Activated naive CD8-positive, alpha-beta T cell treated with anti-CD3 and anti-CD28 coated beads, Interleukin-2, amount 50 U/mL, for 24 hours (primary cell): ENCODE data around the gene RHOBTB1.

Source experiments
- ATAC-seq: fragments of 150-1000 bp; cut with Tn5 transposase; one replicate; pipeline ENCODE4 v1.10.0; 2021
- DNase-seq: peaks from one replicate; pipeline ENCODE4 v3.0.0; 2021
- H3K27ac Mint-ChIP-seq: one replicate; pipeline ENCODE4 v1.8.0; 2021; ENCODE audit warnings: mild to moderate bottlenecking, mixed read lengths
- H3K27me3 Mint-ChIP-seq: one replicate; pipeline ENCODE4 v1.8.0; 2021; ENCODE audit warnings: mixed read lengths
- H3K36me3 Mint-ChIP-seq: one replicate; pipeline ENCODE4 v1.8.0; 2021; ENCODE audit warnings: low read depth, mixed read lengths
- H3K4me1 Mint-ChIP-seq: one replicate; pipeline ENCODE4 v1.8.0; 2021; ENCODE audit warnings: mixed read lengths
- H3K4me3 Mint-ChIP-seq: one replicate; pipeline ENCODE4 v1.8.0; 2021; ENCODE audit warnings: mild to moderate bottlenecking, moderate library complexity, mixed read lengths
- H3K9me3 Mint-ChIP-seq: one replicate; pipeline ENCODE4 v1.8.0; 2021; ENCODE audit warnings: mixed read lengths

RHOBTB1 gene

DNA sequence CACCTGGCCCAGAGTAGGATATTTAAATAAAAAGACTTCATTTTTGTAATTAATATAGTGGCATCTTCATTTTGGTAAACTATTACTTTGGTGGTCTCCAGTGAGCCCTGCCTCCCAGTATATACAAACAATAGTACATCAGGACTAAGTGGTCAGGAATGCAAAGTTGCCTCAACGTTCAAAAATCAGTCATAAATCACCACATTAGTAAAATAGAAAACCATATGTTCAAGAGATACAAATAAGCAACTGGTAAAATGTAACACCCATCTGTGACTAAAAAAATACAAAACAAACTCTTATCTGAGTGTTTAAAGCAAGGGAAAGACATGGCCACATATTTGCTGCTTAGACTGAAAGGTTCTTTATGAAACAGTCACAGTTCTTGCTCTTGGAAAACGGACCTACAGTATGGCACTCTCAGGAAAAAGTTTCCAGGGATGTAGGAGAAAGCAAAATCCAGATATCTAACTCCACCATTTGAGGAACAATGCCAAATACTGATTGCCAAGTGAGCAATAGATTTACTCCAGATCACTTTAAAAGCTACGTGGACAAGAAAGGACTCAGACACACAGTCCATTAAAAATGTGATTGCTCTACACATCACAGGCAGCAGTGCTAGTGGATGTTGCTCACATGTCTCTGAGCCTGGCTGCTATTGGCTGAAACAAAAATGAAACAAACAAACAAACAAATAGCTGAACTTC, 15.1 kb upstream of the RHOBTB1 start:
- ATAC-seq: no peak
- peaks cover 3% of the 10 kb centered on the region for H3K27me3 Mint-ChIP-seq
- no peaks in the 10 kb centered on the region for H3K9me3 Mint-ChIP-seq
- H3K4me1 Mint-ChIP-seq: peaks cover 17% of the 10 kb centered on the region
- no peak overlapping the region for H3K27ac Mint-ChIP-seq
- no peak overlapping the region for H3K4me3 Mint-ChIP-seq
- DNase-seq: no peak
- H3K36me3 Mint-ChIP-seq: no peaks in the 10 kb centered on the region

DNA sequence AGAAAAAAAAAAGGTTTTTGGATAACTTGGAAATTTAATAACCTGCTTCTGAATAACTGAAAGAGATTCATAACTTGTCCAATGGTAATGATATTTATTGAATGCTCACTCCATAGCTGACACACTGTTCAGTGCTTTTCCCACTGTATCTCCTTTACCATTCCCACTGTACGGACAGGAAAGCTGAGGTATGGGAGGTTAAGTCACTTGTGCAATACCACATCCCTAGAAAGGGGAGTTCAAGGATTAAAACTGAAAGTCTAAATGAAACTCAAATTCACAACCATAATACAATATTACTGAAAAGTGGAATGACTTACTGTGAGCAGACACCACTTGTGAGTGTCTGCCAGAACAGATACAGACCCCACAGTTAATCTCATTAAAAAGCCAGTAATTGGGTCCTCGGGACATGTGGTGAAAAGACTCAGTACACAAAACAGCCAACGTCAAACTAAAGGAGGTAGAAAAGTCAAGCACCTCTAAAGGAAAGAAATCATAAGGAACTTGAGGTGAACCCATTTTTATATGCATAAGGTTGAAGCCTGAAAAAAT, 13.8 kb upstream of the RHOBTB1 start:
- H3K4me1 Mint-ChIP-seq: peaks cover 7% of the 10 kb centered on the region
- no peak for ATAC-seq
- no peak for DNase-seq
- no peak overlapping the region for H3K4me3 Mint-ChIP-seq
- no peaks in the 10 kb centered on the region for H3K9me3 Mint-ChIP-seq
- H3K36me3 Mint-ChIP-seq: no peaks in the 10 kb centered on the region
- H3K27ac Mint-ChIP-seq: no peak overlapping the region
- H3K27me3 Mint-ChIP-seq: peaks cover 3% of the 10 kb centered on the region

DNA sequence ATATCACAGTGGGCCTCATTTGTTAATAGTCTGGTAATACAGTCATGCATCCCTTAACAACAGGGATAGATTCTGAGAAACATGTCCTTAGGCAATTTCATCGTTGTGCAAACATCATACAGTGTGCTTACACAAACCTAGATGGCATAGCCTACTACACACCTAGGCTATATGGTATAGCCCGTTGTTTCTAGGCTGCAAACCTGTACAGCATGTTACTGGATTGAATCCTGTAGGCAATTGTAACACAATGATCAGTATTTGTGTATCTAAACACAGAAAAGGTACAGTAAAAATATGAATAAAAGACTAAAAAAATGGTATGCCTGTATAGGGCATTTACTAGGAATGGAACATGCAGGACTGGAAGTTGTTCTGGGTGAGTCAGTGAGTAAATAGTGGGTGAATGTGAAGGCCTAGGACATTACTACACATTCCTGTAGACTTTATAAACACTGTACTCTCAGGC, 12.0 kb upstream of the RHOBTB1 start:
- no peak overlapping the region for H3K4me3 Mint-ChIP-seq
- peaks cover 5% of the 10 kb centered on the region for H3K4me1 Mint-ChIP-seq
- no peak overlapping the region for H3K27ac Mint-ChIP-seq
- H3K36me3 Mint-ChIP-seq: no peaks in the 10 kb centered on the region
- H3K27me3 Mint-ChIP-seq: peaks cover 5% of the 10 kb centered on the region
- no peaks in the 10 kb centered on the region for H3K9me3 Mint-ChIP-seq
- no peak for DNase-seq
- ATAC-seq: no peak

DNA sequence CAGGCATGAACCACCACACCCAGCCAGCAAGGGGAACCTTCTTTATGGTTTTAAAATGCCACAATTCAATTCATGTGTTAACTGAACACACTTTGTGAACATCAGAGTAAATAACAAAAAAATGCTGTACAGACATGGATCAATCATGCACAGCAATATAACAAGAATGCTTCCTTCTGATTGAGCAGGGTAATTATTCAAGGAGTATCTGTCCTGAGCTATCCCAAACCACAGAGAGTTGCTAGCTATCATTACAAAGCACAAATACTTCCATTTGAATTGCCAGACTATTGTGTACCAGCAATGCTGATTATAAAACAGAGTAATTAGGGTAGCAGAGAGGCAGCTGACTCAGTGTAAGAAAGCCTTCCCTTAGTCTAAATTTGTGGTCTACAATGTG, 11.3 kb upstream of the RHOBTB1 start:
- Mint-ChIP-seq H3K27ac (no peak overlapping the region), H3K4me1 (no peaks in the 10 kb centered on the region), H3K9me3 (no peaks in the 10 kb centered on the region), H3K27me3 (peaks cover 5% of the 10 kb centered on the region), H3K4me3 (no peak overlapping the region), H3K36me3 (no peaks in the 10 kb centered on the region)
- DNase-seq (no peak), ATAC-seq (no peak)

DNA sequence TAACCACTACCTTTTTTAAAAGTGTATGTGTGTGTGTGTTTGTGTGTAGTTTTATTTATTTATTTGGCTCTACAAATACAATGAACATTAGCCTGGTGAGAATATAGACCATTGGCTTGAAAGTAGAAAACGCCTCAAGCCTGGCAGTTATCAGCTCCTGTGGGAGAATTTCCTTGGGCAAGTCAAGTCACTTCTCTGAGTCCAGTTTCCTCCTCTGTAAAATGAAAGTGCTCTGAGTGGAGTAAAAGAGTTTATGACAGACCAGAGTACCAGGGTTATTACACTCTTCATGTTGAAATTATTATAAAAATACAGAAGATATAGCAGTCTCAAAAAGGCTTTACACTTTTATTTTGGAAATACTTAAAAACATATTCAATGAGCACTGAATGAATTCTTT, 10.1 kb upstream of the RHOBTB1 start:
- Mint-ChIP-seq H3K9me3 (no peaks in the 10 kb centered on the region), H3K4me1 (no peaks in the 10 kb centered on the region), H3K4me3 (no peak overlapping the region), H3K36me3 (no peaks in the 10 kb centered on the region), H3K27ac (no peak overlapping the region), H3K27me3 (peaks cover 7% of the 10 kb centered on the region)
- DNase-seq (no peak), ATAC-seq (no peak)

DNA sequence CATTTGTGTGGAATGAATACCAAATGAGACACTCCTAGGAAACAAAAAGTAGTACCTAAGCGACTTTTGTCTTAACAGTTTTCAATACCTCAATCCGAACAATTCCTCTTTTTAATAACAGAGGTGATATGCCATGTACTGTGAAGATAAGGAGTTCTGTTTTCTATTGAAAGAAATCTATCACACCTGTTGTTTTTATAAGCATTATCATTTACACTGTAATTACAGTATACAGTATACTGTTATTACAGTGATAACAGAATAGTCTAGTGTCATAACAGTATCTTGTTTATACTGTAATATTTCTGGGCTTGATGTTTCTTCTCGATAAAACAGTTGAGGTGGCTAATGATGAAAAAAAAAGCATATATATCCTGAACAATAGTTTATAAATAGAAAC, 9.4 kb upstream of the RHOBTB1 start:
- ATAC-seq: no peak
- Mint-ChIP-seq H3K4me3 (no peak overlapping the region), H3K27me3 (peaks cover 8% of the 10 kb centered on the region), H3K9me3 (no peaks in the 10 kb centered on the region), H3K27ac (no peak overlapping the region), H3K4me1 (no peaks in the 10 kb centered on the region), H3K36me3 (no peaks in the 10 kb centered on the region)
- DNase-seq: no peak

DNA sequence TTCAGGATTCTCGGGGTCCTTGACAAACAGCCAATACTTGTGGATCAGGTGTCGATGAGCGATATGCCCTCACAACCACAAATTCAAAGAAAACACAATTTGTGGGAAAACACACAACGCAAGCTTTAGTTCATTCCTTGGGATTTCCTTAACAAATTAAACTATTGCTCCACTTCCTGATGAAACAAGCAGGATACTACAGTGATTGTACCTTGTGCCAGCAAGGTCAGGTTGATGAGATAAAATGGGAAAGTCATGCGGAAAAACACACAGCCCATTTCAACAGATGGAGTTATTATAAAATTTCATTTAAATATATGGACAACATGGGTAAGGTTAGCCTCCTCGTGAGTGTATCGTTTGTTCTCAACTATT, 8.8 kb upstream of the RHOBTB1 start:
- no peaks in the 10 kb centered on the region for H3K4me1 Mint-ChIP-seq
- no peaks in the 10 kb centered on the region for H3K36me3 Mint-ChIP-seq
- peaks cover 8% of the 10 kb centered on the region for H3K27me3 Mint-ChIP-seq

DNA sequence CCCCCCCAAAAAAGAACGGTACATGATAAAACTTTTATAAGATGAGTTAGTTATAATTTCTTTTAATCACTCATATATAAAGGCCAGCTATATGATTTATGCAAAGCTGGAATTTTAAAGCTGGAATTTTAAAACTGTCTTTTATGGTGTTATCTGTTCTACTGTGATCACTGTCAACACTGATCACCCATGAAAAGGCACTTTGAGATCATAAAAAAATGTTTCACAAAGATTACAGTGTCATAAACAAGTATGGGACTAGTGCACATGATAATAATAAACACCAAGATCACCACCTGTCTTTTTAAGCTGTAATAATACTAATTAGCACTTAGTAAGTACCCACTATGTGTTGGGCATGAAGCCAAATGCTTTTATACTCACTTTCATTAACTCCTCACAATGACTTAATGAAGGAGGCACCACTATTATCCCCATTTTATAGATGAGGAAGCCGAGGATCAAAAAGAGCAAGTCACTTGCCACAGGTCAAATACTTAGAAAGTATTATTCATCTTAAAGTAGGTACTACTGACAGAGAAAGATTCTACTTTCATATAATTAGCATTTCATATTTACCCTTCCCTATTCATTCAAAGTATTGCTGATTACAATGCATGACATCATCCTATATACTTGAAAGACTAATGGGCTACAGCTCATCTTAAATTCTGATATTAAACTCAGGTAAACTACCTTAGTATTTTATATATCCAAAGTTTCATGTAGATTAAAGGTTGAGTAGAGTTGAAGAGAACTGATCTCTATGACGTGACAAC, 8.3 kb upstream of the RHOBTB1 start:
- no peak for ATAC-seq
- H3K27me3 Mint-ChIP-seq: peaks cover 8% of the 10 kb centered on the region
- no peaks in the 10 kb centered on the region for H3K4me1 Mint-ChIP-seq

More for the DNA sequence above, 8.8 kb upstream of the RHOBTB1 start:
- Mint-ChIP-seq H3K27ac (no peak overlapping the region), H3K9me3 (no peaks in the 10 kb centered on the region), H3K4me3 (no peak overlapping the region)
- ATAC-seq: no peak
- no peak for DNase-seq

DNA sequence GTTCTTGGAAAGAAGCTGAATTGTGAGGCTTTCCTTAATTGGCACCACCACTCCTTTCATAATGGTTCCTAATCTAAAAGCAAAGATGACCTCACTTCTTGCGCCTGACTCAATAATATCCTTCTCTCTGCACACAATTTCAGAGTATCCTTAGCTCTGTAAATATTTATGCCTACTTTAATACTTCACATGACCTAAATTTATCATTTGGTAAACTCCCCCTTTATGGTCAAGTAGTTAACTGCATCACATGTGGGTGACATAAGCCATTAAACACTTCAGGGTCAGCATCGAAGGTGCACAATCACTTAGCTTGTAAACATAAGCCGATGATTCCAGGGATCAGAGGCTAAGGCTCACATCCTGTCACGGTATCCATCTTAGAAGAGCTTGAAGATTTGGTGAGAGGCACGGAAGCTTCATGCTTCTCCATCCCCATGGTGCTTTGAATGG, 7.3 kb upstream of the RHOBTB1 start:
- Mint-ChIP-seq H3K4me1 (no peaks in the 10 kb centered on the region), H3K27ac (no peak overlapping the region), H3K27me3 (peaks cover 16% of the 10 kb centered on the region), H3K36me3 (no peaks in the 10 kb centered on the region), H3K4me3 (no peak overlapping the region), H3K9me3 (no peaks in the 10 kb centered on the region)
- ATAC-seq (no peak), DNase-seq (no peak)

More for the DNA sequence above, 8.3 kb upstream of the RHOBTB1 start:
- no peak for DNase-seq
- Mint-ChIP-seq H3K9me3 (no peaks in the 10 kb centered on the region), H3K4me3 (no peak overlapping the region), H3K27ac (no peak overlapping the region), H3K36me3 (no peaks in the 10 kb centered on the region)

DNA sequence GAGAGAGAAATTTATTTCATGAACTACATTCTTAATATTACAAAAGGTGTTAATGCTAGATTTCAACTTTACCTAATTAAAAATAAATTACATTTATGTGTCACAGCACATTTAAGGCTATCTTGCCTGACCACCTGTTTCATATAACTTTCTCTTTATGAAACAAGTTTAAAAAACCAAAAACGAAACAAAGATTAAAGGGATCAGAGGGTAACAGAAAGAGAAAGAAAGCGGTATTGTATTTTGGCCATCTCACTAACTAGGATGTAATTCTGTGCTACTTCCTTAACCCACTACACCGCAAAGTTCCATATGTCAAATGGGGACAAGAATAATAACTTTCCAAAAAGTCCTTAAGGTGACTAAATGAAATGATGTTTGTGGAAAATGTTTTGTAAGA, 6.3 kb upstream of the RHOBTB1 start:
- Mint-ChIP-seq H3K27me3 (peaks cover 23% of the 10 kb centered on the region), H3K4me1 (no peaks in the 10 kb centered on the region), H3K9me3 (no peaks in the 10 kb centered on the region), H3K27ac (no peak overlapping the region), H3K4me3 (no peak overlapping the region), H3K36me3 (no peaks in the 10 kb centered on the region)
- no peak for DNase-seq
- no peak for ATAC-seq

DNA sequence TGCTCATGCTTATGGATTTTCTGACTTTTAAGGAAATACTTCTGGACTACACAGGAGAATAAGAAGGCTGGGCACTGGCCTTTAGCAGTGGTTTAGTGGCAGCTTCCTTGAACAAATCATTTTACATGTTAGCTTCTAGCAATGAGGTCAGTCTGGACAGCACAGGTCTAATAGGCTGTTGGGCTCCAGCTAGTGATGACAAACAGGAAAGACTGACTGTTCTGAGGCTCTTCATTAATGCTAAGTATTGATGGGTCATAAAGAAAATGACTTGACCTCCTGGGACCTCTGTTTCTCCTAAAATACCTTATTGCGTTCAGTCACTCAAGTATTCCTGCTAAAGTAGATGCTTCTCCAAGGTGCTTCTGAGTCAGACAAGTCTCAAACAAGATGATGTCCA, 4.9 kb upstream of the RHOBTB1 start:
- no peak for ATAC-seq
- Mint-ChIP-seq H3K4me3 (no peak overlapping the region), H3K36me3 (no peaks in the 10 kb centered on the region), H3K9me3 (no peaks in the 10 kb centered on the region), H3K27me3 (peaks cover 31% of the 10 kb centered on the region), H3K4me1 (peaks cover 6% of the 10 kb centered on the region), H3K27ac (no peak overlapping the region)
- DNase-seq: no peak

DNA sequence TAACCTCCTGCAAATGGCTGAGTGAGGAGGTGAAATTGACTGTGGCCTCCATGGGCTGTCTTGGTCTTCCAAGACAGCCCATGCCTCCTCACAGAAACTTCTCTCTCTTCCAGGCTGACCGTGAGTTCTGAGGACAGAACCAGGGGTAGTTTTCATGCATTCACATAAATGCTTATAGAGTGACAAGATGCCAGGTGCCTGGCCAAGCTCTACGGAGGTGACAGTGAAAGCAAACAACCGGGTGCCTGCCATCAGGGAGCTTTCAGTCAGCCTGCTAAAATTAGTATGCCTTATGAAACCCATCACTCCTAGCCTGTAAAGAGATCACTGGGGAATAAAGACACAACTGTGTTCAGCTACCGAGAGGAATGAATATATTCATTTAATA, 919 bp upstream of the RHOBTB1 start:
- Mint-ChIP-seq H3K27ac (no peak overlapping the region), H3K27me3 (peaks cover 42% of the 10 kb centered on the region), H3K4me1 (peaks cover 6% of the 10 kb centered on the region), H3K9me3 (no peaks in the 10 kb centered on the region), H3K4me3 (peak overlapping the region; percentile 43), H3K36me3 (no peaks in the 10 kb centered on the region)
- DNase-seq (no peak), ATAC-seq (no peak)

DNA sequence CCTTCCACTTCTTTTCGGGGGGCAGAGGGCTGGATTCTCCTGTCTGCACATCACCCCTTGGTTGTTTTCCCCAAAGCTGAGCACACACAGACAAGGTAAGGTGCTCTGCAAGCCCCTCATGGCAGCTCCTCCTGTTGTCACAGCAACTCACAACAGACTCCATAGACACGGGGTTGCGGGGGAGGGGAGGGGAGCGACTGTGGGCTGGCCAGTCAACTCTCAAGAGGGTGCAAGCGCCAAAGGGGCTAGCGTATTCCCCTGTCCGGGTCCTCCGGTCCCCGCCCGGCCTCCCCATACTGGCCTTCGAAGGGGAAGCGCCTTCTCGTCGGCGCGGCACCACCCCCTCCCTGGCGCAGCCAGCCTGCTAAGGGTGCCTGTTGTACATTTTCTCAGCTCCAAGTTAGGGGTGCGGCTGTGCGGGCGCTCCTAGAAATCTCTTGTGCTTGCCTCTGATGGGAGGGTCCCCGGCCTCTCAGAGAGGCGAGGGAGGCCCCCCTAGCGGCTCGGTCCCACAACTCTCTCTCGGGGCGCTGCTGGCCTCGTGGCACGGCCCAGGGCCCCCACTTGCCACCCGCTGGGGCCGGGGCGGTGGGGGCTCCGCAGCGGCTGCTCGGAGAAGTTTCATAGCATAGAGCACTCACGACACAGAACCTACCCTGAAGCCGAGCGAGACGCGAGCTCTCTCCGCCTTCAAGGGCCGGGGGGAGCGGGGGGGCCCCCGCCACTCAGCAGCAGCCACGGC, 498 bp downstream of the RHOBTB1 start:
- no peaks in the 10 kb centered on the region for H3K9me3 Mint-ChIP-seq
- H3K4me1 Mint-ChIP-seq: peaks cover 6% of the 10 kb centered on the region
- peaks cover 41% of the 10 kb centered on the region for H3K27me3 Mint-ChIP-seq
- ATAC-seq (peak; percentile 42), DNase-seq (peak; percentile 22)
- no peak overlapping the region for H3K27ac Mint-ChIP-seq
- no peaks in the 10 kb centered on the region for H3K36me3 Mint-ChIP-seq
- peak overlapping the region; percentile 58 for H3K4me3 Mint-ChIP-seq

DNA sequence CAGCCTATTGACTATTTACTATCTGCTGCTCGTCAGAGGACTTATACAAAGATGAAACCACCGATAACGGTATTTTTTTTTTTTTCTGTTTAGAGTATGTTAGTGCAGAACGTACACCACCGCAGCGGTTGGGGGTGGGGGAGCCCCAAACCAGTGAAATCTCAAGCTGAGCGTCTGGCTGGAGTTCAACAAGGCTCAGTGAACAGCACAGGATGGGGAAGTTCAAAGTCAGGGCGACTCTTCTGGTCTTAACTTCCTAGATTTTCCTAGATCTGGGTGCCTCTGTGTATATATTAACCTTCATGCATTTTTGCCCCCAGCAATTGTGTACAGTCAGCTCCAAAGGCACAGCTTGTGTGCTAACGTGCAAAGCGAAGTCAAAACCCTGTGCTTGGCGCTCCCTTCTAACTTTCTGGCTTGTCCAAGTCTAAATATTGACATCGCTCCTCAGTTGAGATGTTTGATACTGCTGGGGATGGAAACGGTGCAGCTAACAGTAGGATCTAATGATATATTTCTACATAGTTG, 1.1 kb downstream of the RHOBTB1 start:
- Mint-ChIP-seq H3K27me3 (peaks cover 41% of the 10 kb centered on the region), H3K27ac (no peak overlapping the region), H3K4me3 (peak overlapping the region; percentile 58)

More for the DNA sequence above, 1.1 kb downstream of the RHOBTB1 start:
- Mint-ChIP-seq H3K4me1 (peaks cover 6% of the 10 kb centered on the region), H3K9me3 (no peaks in the 10 kb centered on the region), H3K36me3 (no peaks in the 10 kb centered on the region)
- ATAC-seq (no peak), DNase-seq (peak; percentile 36)
